Smooth muscle cell (in vitro differentiated cells): ENCODE data around the gene AFF3. TPM values are rescaled to one million over a fixed set of nuclear protein-coding genes. Genes with fewer than 3 reads are reported as not detected.

Source experiments
- DNase-seq: peaks from one replicate; lab custom pipeline; 2025; ENCODE audit not compliant: unreplicated experiment; lab: John Stamatoyannopoulos, UW
- H2AFZ ChIP-seq: fragments of 200-600 bp; sonication (generic); 2 replicates; pipeline ENCODE4 v1.6.0; 2016; ENCODE audit warnings: antibody characterized with exemption, low read depth, mild to moderate bottlenecking
- H3F3A ChIP-seq: fragments of 200-600 bp; sonication (generic); 2 replicates; pipeline ENCODE4 v1.6.0; 2017; ENCODE audit warnings: antibody characterized with exemption, low read depth
- H3K27ac ChIP-seq: fragments of 200-600 bp; sonication (generic); 2 replicates; pipeline ENCODE4 v1.5.1; 2016; ENCODE audit warnings: low read depth, mild to moderate bottlenecking
- H3K27me3 ChIP-seq: fragments of 200-600 bp; sonication (generic); 2 replicates; pipeline ENCODE4 v1.6.1; 2016; ENCODE audit warnings: low read depth, mild to moderate bottlenecking
- H3K36me3 ChIP-seq: fragments of 200-600 bp; sonication (generic); 2 replicates; pipeline ENCODE4 v1.5.1; 2016; ENCODE audit warnings: low read depth
- H3K4me1 ChIP-seq: fragments of 200-600 bp; sonication (generic); 2 replicates; pipeline ENCODE4 v1.5.1; 2016; ENCODE audit warnings: low read depth
- H3K4me2 ChIP-seq: fragments of 200-600 bp; sonication (generic); 2 replicates; pipeline ENCODE4 v1.6.0; 2016; ENCODE audit warnings: mild to moderate bottlenecking
- H3K4me3 ChIP-seq: fragments of 200-600 bp; sonication (generic); 2 replicates; pipeline ENCODE4 v1.5.1; 2016; ENCODE audit warnings: mild to moderate bottlenecking
- H3K79me2 ChIP-seq: fragments of 200-600 bp; sonication (generic); 2 replicates; pipeline ENCODE4 v1.6.0; 2016; ENCODE audit warnings: low read depth, mild to moderate bottlenecking
- H3K9ac ChIP-seq: fragments of 200-600 bp; sonication (generic); 2 replicates; pipeline ENCODE4 v1.6.0; 2016; ENCODE audit warnings: low read depth
- H3K9me3 ChIP-seq: fragments of 200-600 bp; sonication (generic); replicated peaks from 2 replicates; pipeline ENCODE4 v1.5.1; 2016; ENCODE audit warnings: low read depth
- H4K20me1 ChIP-seq: fragments of 200-600 bp; sonication (generic); 2 replicates; pipeline ENCODE4 v1.6.0; 2016; ENCODE audit warnings: low read depth
- CTCF ChIP-seq: fragments of 200-600 bp; sonication (generic); IDR thresholded peaks from 2 replicates; pipeline ENCODE4 v1.5.1; 2017; ENCODE audit warnings: borderline replicate concordance, mild to moderate bottlenecking, antibody characterized with exemption; ENCODE audit not compliant: insufficient read depth, poor library complexity, severe bottlenecking
- WGBS: methylation state at CpG from one replicate; pipeline ENCODE4 v1.1.7; 2016; ENCODE audit warnings: low lambda C conversion rate; 5-methylcytosine and 5-hydroxymethylcytosine counted together
- polyA plus RNA-seq: library from polyadenylated mRNA; unstranded; fragments of >200 nt; fragmentation: Nextera tagmentation; extraction: Ambion mirVana; gene quantifications from 2 replicates; pipeline ENCODE4 v1.2.1, GENCODE V29; 2016
- total RNA-seq: library from RNA; depleted of rRNA; stranded (reverse); fragments of >200 nt; gene quantifications from 2 replicates; pipeline ENCODE4 v1.2.3, GENCODE V29; 2014

Gene AFF3
- total and polyA plus RNA-seq, 2 experiments from 2014 or later = 0.27 to 0.39 TPM

GRCh38 chr2:99709229-99709628 lies 433.2 kb downstream of the AFF3 start:
- H3K9ac ChIP-seq = no peak overlapping the region
- H4K20me1 ChIP-seq = no peaks in the 10 kb centered on the region
- peaks cover 8% of the 10 kb centered on the region for H3F3A ChIP-seq
- no peaks in the 10 kb centered on the region for H3K36me3 ChIP-seq
- DNase-seq = no peak
- H3K27ac ChIP-seq = no peak overlapping the region
- H3K9me3 ChIP-seq = no peaks in the 10 kb centered on the region
- H3K4me1 ChIP-seq = peaks cover 9% of the 10 kb centered on the region
- no peaks in the 10 kb centered on the region for H3K27me3 ChIP-seq
- H2AFZ ChIP-seq = no peak overlapping the region
- H3K4me3 ChIP-seq = no peak overlapping the region
- 98% methylated on average over 2 of the region's 2 CpGs for WGBS
- H3K4me2 ChIP-seq = no peak overlapping the region
- no peak for TF ChIP-seq CTCF
- H3K79me2 ChIP-seq = no peaks in the 10 kb centered on the region

GRCh38 chr2:99708231-99708630 lies 434.2 kb downstream of the AFF3 start:
- H3K4me3 ChIP-seq = no peak overlapping the region
- H3K9me3 ChIP-seq = no peaks in the 10 kb centered on the region
- no peak overlapping the region for H3K9ac ChIP-seq
- peaks cover 16% of the 10 kb centered on the region for H3F3A ChIP-seq
- no peaks in the 10 kb centered on the region for H4K20me1 ChIP-seq
- peak overlapping the region; percentile 81 for H3K27ac ChIP-seq
- H2AFZ ChIP-seq = no peak overlapping the region
- peaks cover 9% of the 10 kb centered on the region for H3K4me1 ChIP-seq
- no peak for DNase-seq
- no peaks in the 10 kb centered on the region for H3K79me2 ChIP-seq
- H3K4me2 ChIP-seq = no peak overlapping the region
- no peak for TF ChIP-seq CTCF
- H3K27me3 ChIP-seq = no peaks in the 10 kb centered on the region
- 49% methylated on average over 3 of the region's 3 CpGs for WGBS
- no peaks in the 10 kb centered on the region for H3K36me3 ChIP-seq

- Histone ChIP-seq H3K4me1 (peaks cover 9% of the 10 kb centered on the region), H3K9me3 (no peaks in the 10 kb centered on the region), H3F3A (peaks cover 22% of the 10 kb centered on the region), H3K27ac (peak overlapping the region; percentile 81), H3K4me3 (no peak overlapping the region), H3K36me3 (no peaks in the 10 kb centered on the region), H3K27me3 (no peaks in the 10 kb centered on the region), H4K20me1 (no peaks in the 10 kb centered on the region), H2AFZ (no peak overlapping the region), H3K9ac (no peak overlapping the region), H3K79me2 (no peaks in the 10 kb centered on the region), H3K4me2 (peak overlapping the region; percentile 51)
- 82% methylated on average over 1 of the region's 1 CpG for WGBS
- TF ChIP-seq CTCF = no peak
- no peak for DNase-seq
Measured at GRCh38 chr2:99707592-99707991, 434.8 kb downstream of the AFF3 start.

- DNase-seq = no peak
- peaks cover 25% of the 10 kb centered on the region for H3F3A ChIP-seq
- peak overlapping the region; percentile 51 for H3K4me2 ChIP-seq
- H3K27me3 ChIP-seq = no peaks in the 10 kb centered on the region
- no peak overlapping the region for H3K4me3 ChIP-seq
- no peaks in the 10 kb centered on the region for H3K36me3 ChIP-seq
- H3K9me3 ChIP-seq = no peaks in the 10 kb centered on the region
- 13% methylated on average over 4 of the region's 4 CpGs for WGBS
- peaks cover 9% of the 10 kb centered on the region for H3K4me1 ChIP-seq
- H3K9ac ChIP-seq = peak overlapping the region; percentile 9
- H3K79me2 ChIP-seq = no peaks in the 10 kb centered on the region
- TF ChIP-seq CTCF = no peak
- peak overlapping the region; percentile 81 for H3K27ac ChIP-seq
- H2AFZ ChIP-seq = no peak overlapping the region
- H4K20me1 ChIP-seq = no peaks in the 10 kb centered on the region
Measured at GRCh38 chr2:99706735-99707134, 435.7 kb downstream of the AFF3 start.
